Activated T-cell treated with anti-CD3 and anti-CD28 coated beads, Interleukin-2, amount 50 U/mL, for 48 hours (primary cell): ENCODE results near the gene GALNT2.

Source experiments
- DNase-seq, 2 experiments: peaks; one replicate each; pipeline ENCODE4 v3.0.0-alpha.2; 2020

Gene GALNT2

DNA sequence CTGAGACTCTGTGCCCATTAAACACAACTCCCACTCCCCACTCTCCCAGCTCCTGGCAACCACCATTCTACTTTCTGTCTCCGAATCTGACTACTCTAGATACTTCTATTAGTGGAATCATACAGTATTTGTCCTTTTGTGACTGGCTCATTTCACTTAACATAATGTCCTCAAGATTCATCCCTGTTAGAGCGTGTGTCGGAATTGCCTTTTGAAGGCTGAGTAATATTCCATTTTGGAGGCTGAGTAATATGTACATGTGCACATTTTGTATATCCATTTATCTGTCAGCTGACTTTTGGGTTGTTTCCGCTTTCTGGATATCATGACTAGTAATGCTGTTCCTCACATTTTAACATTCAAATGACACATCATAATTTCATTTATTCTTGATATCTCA is 30.3 kb downstream of the GALNT2 start:
- DNase-seq = no peak

DNA sequence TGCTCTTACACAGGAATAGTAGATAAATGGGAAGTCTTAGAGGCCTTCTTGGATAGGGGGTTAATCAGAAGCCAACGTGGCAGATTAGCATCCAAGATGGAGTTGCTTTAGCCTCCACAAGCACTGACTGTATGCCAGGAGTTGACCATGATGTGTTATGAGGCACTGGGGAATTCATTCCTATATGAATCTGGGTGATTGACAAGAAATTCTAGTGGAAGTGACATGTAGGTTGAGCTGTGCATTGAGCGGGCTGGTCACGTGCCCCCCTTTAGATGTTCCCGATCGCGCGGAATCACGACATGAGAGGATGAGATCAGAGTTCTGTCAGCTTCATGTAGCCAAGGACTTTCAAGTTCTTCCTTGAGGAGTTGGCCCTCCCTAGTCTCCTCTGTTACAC is 31.7 kb downstream of the GALNT2 start:
- no peak for DNase-seq

DNA sequence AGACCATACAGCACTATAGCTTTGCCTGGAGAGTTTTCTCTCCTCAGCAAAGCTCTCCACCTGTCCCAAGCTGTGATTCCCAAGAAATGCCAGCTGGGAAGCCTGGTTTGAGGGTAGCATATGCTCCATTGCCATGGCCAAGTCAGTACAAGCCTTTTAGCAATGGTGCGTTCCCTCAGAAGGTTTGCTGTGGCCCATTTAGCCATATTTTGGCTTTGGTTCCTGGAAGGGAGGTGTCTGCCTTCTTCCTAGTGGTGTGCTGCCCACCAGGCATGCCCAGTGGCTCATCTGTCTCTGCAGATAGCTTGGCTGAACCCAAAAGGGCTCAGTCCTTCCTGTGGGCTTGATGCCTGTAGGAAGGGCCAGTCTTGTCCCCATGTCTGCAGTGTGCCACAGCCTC is 32.4 kb downstream of the GALNT2 start:
- DNase-seq = no peak

DNA sequence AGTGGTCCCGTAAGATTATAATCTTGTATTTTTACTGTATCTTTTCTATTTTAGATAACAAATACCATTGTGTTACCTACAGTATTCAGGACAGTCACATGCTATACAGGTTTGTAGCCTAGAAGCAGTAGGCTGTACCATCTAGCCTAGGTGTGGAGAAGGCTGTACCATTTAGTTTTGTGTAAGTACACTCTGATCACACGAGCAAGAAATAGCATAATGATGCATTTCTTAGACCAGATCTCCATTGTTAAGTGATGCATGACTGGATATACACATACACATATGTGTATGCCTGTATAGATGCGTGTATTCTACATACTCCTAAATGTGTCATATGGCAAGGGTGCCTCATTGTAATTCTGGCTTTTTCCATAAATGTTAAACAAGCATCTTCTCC is 33.9 kb downstream of the GALNT2 start:
- no peak for DNase-seq

DNA sequence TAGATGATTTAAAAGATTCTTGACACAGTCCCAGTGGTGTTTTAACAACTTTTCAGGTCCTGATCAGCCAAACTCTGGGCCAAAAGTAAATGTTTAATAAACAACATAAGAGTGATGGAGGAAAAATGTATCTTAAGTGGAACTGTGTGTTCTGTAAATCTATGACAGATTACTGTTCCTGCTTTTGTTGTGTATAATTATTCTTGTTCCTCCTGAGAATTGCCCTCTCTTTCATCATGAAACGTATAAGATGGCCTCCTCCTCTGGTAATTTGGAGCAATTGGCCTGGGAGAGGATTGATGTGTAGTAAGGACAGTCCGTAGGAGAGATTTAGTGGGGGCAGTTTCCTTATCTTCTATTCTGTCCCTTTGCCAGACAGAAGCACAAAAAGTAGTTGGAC is 34.5 kb downstream of the GALNT2 start:
- no peak for DNase-seq

DNA sequence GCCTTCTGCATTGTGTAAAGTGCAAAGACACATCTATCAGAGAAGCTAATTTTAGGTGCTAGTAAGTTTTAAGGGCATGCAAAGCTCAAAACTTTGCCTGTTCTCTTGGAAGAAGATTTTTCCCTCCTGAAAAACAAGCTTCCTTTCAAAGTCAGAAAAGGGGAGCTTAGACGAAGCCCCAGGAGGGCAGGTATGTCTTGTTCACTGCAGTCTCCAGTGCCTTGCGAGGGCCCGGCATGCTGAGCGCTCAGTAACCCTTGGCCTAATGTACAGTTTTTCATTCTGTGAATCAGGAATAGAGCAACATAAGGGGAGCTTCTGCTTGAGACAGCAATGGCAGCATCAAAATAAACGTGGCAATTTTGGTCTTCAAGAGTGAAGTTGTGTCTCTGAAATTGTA is 35.0 kb downstream of the GALNT2 start:
- DNase-seq = no peak

DNA sequence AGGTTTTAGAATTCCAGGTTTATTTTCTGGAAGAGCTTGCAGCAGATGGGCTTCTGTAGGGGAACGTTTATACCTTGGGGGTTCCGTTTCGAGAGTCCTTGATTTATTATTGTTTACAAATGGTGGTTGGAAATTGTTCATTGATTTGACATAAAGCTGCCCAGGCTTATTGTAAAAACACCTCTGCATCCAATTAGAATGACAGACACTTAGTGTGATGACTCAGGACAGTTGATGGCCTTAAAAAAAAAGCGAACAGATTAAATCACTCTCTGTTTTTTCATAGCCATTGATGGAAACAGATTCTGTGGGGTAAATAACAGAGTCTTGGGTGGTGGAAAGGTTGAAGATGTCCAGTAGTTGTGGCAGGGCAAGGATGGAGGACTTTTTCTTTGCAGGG is 35.4 kb downstream of the GALNT2 start:
- no peak for DNase-seq

DNA sequence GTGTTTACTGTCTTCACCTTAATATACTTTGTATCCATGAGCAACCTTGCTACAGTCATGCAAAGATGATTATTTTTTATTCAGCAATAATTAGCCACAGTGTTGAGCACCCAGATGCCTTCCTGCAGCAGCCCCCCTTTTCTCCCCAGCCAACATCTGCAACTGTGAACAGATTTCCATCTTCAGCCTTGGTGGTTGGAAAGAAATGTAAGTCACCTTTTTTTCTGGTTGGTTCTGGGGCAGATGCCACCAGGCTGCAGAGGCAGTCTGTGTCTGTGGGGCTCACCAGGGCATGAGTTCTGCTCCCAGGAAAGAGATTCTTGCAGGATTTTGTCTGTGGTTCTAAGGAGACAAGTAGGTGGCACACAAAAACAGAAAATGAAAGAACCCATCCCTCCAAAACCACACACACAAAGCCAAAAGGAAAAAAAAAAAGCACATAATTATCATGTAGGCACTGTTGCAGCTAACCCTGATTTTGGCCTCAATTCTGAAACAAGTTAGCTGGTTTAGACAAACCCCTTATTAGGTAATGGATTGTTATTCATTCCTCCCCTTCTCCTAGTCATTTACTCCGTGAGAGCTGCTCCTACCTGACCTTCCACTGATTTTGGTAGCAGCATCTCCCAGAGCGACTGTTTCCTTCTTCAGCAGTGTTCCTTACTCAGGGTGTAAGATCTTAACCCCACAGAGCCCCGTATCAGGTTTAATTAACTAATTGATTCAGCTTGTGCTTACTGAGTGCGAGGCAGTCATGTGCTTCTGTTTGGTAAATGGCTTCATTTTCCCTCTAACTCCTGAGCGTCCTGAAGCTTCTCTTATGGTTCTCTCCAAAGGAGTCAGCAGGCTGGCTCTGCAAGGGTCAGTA is 36.5 kb downstream of the GALNT2 start:
- no peak for DNase-seq

DNA sequence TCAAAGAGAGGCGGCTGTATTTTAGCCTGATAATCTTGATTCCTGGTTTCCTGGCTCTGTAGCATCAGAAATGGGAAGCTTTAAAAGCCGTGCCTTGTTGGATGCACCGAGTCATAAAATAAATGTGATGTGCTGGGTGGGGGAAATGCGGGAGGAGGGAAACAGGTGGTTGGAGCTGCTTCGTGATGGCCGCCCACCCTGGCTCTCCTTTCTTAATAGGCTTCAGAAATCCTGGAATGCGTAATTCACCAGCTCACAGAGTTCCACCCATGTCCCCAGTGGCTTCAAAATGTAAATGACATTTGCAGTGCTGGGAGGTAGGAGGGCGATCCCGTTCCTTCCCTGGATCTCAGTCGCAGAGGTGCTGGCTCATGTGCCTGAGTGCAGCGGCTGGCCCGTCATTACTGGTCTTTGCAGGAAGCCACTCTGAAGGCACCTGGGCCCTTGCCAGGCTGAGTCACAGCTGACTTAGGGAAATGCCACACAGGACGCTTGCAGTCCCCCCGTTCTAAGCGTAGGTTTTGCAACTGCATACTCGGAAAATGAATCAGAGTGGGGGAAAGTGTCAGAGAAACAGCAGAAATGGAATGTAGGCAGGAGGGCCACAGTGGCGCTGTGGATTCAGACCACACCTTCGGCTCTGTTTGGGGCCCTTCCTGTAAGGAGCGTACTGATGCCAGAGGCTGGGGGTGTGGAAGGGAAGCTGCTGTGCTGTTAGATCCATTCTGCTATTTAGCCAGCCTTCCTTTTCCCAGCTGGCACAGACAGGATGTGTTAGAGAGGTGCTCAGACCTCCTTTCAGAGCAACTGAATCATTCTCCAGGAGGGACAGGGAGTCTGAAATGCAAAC is 37.6 kb downstream of the GALNT2 start:
- DNase-seq = peak; percentile 90 to 91

DNA sequence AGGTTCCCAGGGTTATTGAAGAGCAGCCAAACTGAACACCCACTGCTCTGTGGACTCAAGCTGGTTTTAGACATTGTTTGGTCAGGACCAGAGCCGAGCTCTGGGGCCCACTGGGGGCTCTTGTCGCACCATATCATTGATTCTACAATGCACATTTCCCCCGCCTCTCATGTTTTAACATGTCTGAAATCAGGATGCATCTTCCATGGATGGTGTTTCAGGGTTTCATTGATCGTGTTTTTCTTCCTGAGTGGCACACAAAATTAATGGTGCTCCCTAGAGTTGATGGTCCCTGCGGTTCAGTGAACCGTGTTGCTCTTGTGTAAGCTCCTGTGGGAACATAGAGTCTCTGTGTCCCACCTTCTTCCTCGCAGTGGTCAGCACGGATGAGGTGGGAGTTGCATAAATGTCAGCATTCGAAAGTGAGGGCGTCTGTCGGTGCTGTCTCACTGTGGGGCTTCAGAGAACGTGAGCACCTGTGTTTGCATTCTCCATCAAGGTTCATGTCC is 38.3 kb downstream of the GALNT2 start:
- DNase-seq = no peak

DNA sequence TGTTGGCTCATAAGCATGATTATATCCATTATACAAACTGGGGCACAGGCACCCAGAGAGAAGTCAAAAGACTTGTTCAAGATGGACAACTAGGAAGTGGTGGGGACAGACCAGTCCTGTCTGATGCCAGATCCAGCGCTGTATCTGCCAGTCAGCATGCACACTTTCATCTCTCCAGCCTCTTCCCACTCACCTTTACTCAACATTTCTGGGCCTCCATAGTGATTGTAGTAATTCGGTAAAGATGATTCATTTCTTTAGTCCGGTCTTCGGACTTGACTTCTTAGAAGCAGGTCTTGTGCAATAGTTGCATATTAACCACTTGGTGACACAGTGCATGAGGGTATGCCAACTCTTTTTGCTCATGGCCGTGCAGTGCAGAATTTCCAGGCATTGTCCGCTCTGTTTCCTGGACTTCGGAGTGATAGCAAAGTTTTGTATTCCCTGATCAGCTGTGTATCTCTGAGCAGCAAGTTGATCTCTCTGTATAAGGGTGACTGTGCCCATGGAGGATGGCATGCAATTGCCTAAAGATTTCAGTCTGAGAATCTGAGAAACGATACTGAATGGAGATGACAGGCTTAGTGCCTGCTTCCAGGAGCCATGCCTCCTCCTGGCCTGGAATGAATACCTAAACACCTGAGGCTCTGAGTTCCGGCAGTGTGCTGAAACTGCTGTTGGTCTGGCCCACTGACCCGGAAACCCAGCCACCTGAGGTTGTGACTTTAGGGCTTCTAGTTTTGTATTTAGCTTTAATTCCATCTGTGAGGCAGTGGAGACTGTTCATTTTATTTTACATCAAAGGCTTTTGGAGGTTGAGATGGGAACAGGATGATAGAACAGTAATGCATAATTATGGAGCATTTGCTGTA is 39.0 kb downstream of the GALNT2 start:
- peak; percentile 49 to 59 for DNase-seq

DNA sequence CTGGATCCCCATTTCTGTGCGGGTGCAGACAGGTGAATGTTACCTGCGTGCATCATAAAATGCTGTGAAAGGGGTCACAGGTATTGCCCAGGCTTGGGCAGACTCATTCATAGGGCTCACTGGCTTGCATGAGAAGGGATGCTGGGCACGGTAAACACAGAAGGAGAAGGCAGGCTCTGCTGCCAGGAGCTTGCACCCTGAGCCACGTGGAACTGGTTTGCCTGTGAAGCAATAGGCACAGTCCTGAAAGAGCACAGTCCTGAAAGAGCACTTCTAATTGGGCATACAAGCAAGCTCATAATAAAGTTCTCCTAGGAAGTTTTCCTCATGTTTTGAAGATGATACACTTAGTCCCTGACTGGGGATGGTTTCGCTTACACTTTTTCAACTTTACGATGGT is 40.9 kb downstream of the GALNT2 start:
- no peak for DNase-seq

DNA sequence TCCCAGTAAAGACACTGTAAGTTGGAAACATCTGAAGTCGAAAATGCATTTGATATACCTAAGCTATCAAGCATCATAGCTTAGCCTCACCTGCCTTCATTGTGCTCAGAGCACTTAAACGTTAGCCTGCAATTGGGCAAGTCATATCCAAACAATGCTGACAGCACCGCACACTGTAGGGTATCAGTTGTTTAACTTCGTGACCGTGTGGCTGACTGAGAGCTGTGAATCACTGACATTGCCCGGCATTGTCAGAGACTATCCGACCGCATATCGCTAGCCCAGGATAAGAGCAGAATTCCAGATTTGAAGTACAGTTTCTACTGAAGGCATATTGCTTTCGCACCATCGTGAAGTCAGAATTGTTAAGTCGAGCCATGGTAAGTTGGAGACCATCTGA is 41.5 kb downstream of the GALNT2 start:
- peak in 1 of 2 experiments; percentile 53 for DNase-seq

DNA sequence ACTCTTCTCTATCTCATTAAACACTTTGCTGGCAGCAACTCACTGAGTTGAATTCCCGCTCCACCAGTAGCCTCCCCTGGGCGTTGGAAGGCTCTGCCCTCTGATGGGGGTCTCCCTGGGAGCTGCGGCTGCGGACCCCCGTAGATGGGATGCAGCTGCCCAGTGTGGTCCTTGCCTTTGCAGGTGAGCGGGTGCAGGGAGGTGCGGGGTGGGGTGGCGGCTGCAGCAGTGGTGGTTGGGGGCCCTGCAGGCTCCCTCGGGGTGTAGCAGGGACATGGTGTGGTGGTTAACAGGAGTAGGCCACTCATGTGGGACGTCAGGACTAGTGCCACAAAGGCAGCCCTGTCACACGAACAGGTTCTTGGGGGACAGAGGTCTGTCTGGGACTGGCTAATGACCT is 42.0 kb downstream of the GALNT2 start:
- no peak for DNase-seq

DNA sequence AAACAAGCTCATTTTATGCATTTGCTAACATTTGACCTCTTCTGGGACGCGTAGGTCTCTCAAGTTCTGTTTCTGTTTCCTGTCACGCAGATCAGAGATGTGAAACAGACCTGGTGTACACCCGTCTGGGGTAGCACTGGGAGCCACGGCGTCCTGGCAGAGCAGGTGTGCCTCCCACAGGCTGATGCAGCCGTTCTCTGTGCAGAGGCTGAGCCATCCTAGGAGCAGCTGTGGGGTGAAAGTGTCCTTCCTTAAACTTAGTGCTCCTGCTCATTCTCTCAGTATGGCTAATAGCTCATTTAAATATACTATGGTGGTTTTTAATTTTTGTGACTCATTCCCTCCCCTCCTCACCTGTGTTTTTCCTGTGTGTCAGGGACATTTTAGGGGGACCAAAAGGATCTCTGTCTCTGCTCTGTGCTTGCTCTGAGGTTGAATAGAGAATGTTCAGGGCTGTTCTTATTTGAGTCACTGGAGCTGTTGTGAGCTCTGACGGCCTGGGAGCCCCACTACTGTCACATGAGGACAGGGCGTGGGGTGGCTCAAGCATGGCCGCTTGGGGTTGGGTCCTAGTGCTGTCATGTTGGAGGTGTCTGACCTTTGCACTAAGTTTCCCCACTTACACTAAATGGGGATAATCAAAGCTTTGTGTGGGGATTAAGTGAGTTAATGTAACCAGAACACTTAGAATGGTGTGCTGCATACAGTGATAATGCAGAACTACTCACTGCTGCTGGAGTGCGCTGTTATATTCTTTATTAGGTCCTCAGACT is 43.0 kb downstream of the GALNT2 start:
- DNase-seq = peak; percentile 81 to 88

DNA sequence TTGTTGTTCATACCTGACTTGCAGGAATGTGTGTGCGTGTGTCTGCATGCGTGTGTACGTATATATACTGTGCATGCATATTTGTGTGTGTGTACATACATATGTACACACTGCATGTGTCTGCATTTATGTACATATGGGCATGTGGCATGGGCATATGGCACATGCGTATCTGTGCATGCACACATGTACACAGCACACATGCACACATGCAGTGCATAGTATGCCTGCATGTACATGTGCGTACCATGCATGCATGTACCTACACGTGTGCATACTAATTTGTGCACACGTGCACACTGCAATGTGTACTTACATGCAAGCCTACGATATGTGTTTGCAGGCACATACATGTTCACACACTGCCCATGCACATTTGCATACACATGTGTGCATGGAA is 43.9 kb downstream of the GALNT2 start:
- DNase-seq = no peak

DNA sequence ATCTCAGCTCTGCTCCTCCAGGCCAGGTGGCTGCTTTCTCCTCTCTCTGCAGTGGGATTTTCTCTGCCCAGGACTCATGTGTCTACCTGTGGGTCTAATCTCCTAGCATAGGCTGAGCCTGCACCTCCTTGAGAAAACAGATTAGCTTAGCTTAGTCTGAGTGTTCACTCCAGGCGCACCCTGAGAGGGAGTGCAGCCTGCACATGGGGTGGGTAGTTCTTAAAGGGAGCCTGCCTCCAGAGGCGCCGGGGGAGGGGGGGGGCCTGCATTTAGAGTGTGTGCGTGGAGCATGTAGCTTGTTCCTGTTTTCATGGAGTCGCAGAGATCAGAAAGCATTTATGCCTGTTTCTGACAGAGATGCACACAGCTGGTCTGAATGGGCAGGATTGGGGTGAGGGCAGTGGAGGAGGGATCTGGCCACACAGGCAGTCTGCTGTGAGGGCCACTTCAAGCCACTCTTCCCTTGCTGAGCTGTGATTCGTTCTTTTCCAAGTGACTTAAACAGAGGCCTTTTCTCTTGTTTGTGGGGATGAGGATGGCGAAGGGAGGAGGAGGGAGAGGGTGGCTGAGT is 45.2 kb downstream of the GALNT2 start:
- no peak for DNase-seq

DNA sequence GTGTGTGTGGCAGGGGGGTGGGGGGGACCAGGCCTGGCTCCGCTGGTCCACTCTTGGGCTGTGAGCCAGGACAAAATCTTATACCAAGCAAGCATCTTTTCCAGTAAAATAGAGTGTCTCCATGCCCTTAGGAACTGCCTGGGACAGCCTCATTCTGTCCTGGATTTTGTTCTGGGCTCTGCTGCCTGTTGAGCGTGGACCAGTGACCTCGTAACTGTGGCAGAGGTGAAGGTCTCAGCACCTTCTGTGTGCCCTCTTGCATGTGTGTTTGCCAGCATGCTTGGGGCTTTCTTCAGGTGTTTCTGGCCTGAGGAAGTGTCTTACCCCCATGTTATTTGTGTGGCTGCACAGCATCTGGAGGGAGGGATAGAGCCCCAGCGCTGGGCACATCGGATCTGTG is 45.7 kb downstream of the GALNT2 start:
- DNase-seq = no peak

DNA sequence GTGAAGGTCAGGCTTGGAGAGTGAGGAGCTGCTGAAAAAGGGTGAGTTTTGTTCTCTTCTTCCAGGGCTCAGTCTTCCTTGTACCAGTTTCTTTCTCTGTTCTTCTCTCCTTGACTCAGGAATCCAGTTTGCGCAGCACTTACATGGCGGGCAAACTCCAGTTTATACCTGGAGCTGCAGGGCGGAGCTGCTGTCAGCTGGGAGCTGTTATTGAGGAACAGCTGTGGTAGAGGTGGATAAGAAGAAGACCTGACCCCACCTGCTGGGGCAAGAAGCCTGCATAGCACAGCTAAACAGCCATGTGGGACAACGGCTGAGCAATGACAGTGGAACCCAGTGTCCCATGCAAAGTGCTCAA is 46.2 kb downstream of the GALNT2 start:
- no peak for DNase-seq

DNA sequence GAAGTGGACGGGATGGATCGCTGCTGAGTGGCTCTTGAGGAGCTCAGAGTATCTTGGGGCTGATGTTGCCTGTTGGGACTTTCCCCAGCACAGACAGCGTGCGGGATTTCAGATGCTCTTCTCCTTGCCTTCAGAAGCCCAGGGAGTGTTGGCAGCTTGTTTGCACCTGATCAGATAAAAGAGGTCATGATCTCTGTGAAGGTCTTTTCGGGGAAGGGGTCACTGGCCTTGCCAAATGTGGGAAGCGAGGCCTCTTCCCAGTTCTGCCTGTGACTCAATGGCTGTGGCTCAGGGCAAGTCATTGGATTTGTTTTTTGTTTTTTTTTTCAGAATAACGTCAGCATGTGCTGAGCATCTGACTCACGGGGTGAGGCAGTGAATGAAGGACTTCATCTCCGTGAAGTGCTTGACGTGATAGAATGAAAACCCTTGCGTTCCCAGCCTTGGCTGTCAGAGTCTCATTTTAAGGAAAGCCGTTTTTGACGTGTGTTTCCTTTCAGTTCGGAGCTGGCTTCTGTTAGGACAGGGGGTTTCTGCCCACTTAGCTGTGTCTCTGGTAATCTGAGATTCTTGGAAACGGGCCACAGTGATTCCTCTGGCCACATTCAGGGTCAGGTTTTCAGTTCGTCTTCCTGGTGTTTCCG is 46.7 kb downstream of the GALNT2 start:
- DNase-seq = no peak

DNA sequence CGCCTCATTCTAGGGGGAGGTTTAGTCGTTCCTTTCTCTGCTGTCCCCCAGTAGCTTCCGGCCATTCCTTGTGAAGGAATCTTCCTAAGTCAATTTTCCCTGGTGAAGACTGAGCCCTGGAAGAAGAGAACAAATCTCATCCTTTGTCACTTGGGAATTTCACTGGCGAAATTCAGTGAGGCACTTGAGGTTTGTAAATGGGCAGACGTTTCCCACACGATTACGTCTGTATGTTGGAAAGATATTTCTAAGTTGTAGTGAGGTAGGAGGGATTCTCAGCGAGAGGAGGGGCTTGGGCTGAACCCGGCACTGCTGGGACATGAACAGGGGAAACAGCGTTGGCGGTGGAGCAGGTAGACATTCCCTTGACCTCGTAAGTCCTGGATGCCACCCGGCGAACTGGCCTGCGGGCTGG is 47.2 kb downstream of the GALNT2 start:
- DNase-seq = no peak
